Measurements from ENCODE around the gene NME7.

NME7 gene

DNA sequence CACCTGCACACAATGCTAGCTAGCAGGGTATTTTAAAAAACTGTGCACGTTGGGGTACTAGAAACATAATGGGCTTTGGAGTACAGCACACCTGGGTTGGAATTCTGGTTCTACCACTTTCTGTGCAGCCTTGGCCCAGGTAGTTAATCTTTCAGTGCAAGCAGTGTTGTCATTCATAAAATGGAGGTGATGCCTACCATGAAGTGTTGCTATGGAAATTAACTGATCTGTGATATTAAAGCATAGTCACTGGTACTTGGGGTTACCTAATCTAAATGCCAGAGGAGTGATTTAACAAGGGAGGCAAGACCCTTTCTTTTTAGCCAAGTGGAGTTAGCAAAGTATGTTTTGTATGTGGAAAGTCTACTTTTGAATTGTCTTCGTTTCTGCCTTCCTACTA lies 243.1 kb downstream of the NME7 start:
- DNase-seq = no peak

DNA sequence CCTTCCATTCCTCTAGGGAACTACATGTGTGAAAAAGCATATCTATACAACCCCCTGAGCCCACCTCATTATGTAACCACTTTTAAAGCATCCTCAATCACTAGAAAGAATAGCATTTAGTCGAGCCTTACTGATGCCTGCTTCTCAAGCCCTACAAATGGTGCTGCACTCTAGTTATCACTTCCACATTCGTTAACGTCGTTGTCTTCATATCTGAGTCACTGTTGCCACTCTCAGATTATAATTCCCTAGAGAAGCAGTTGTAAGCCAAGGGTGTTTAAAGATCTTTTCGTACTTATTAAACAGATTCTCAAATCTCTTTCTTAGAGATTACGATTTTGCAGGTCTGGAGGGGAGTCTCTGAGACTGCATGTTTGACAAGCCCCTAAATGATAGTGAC lies 244.6 kb downstream of the NME7 start:
- no peak for DNase-seq

DNA sequence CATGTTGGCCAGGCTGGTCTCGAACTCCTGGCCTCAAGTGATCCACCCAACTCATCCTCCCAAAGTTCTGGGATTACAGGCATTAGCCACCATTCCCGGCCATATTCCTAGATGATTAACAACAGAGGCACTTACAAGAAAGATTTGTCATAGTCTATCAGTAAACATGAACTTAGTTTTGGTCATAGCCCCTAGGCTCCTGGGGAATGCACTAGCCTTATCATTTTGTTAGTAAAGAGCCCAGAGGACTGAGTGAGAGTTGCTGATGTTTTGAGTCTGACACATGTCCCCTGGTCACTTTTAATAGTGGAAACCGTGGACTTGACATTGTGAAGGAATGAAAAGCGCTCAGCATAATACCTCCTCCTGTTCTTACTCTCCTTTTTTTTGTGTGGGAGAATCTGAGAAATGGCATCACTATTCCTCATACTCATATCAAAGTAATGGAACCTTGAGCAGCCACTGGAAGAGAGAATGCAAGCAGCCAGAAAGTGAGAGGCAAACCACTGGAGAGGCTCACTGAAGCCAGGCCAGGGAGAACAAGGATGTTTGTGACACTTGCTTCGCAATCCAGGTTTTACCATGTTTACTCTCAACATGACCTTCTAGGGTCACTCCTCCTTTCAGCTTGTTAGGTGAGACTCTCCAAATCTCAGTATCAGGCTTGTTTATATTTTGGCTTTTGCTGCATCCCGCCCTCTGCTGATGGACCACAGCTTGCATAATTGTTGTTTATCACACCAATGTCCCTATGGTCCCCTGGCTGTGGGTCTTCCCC lies 246.3 kb downstream of the NME7 start:
- DNase-seq = no peak

DNA sequence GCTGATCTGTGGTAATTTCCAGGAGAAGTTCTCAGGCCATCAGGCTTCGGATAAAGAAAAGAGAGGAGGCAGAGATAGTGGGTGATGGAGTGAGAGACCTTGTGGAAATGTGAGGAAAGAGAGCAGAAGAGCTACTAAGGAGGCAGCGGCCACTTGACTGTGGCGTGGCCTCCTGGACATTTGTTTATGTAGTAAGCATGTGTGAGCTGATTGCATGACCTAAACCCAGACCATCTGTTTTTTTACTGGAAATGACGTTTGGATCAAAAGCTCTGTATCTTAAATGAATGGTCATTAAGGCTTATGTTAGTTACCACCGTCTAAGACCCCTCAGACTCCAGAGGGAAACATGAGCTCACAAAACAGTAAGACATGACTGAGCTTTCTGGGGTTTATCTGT lies 247.5 kb downstream of the NME7 start:
- DNase-seq = no peak

- peak; percentile 55 for DNase-seq
Observed at GRCh38 chr1:169119405-169119804, 248.2 kb downstream of the NME7 start.

DNA sequence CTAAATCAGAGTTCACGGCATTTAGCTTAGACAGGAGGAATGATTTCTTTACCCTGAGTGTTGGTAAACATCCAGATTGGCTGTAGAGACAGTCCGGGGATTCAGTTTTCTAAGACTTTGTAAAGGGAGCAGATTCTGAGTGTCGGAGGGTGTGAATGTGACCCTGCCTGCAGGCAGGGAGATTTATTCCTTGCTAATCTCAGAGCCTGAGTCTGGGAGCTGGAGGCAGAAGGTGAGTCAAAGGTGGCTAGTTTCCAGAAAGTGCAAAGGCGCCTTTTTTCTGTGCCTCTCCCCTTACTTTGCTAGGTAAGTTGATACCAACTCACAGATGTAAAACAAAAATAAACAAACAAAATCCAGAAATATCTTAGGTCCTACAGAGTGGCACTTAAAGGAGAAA lies 249.4 kb downstream of the NME7 start:
- no peak for DNase-seq

DNA sequence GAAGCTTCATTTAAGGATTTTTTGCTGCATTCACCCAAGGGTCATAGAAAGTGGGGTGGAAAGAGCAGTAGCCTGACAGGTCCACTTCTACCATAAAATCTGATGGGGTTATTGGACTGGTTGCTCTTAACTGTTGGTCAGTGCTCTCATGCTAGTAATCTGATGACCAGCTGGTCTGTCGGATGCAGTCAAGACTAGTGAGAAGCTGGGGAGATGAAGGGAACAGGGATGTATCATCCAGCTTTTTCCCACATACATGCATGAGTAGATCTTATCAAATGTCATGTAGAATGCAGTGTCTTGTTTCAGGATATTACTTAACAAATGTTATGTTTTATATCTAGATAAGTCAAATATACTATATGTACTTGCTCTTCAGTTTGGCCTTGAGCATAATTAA lies 250.0 kb downstream of the NME7 start:
- DNase-seq = no peak

DNA sequence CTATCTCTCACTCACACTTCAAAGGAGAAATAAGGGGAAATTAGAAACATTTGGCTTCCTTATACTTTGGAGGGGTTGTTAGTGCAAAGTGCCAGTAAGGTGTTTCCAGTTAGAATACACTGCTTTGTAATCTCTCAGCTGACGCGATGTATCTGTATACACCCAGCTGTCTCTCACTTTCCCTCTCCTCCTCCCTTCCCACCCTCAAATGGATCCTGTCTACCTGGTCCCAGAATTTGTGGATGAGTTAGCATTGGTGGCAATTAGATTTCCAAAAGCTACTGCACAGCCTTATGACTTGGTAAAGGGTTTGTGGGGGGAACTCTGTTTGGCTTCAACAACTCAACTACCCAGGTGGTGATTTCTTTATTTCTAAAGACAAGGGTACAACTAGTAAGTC lies 250.6 kb downstream of the NME7 start:
- no peak for DNase-seq

GRCh38 chr1:169115891-169116585 lies 251.6 kb downstream of the NME7 start:
- DNase-seq = no peak

DNA sequence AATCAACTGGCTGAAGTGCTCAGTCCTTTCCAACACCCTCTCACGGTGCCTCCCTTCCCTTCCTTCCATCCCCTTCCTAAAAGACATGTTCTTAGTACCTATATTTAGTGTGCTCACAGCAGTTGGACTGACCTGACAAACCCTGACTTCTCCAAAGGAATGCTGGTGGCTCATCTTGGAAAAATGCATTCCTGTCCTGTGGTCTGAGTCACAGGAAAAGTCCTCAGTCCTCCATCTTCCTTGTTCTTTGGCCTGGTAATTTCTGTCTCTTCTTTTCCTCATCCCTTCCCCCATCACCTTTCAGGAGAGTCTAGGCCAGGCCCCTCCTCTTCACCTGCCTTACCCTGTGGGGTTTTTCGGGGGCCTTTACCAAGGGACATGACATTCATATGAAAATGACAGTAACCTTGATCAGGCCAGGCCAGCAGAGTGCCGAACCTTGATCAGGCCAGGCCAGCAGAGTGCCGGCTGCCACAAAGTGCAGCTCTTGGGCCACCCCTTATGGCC lies 253.9 kb downstream of the NME7 start:
- peak; percentile 96 for DNase-seq

- no peak for DNase-seq
Observed at GRCh38 chr1:169112241-169112640, 255.4 kb downstream of the NME7 start.

GRCh38 chr1:169111472-169111871 lies 256.1 kb downstream of the NME7 start:
- no peak for DNase-seq

DNA sequence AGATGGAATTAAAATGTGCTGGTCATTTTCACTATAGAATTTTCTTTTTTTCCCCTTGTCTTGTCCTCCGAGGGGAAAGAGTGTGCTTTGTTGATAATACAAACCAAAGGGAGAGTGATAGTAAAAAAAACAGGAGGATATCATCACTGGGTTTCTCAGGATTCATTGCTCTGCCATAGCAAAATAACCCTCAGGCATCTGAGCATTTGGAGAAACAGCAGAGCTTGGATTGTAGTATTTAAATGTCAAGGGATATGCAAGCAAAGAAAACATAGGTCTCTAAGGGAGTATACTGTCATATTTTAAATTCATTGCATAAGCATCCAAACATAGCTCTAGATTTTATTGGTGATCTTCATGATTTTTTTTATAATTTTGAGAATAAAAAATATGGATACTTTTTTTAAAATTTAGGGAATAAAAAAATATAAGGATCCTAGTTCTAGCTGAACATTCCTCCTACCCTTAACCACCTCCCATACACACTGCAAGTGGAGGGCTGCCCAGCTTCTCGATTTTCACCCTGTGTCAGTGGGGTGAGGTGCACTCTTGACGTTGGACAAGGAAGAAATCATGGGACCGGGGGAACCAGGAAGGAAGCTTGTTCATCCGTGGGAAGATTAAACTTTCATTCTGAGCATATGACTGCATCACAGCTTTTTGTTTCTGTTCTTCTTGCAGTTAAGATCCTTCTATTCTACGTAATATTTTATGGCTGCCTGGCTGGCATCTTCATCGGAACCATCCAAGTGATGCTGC lies 256.7 kb downstream of the NME7 start:
- DNase-seq = no peak

- DNase-seq = no peak
Observed at GRCh38 chr1:169110236-169110635, 257.4 kb downstream of the NME7 start.

- DNase-seq = peak; percentile 76
Observed at GRCh38 chr1:169109561-169110134, 257.9 kb downstream of the NME7 start.

- DNase-seq = no peak
Observed at GRCh38 chr1:169108863-169109560, 258.6 kb downstream of the NME7 start.

GRCh38 chr1:169108223-169108622 lies 259.4 kb downstream of the NME7 start:
- DNase-seq = no peak

DNA sequence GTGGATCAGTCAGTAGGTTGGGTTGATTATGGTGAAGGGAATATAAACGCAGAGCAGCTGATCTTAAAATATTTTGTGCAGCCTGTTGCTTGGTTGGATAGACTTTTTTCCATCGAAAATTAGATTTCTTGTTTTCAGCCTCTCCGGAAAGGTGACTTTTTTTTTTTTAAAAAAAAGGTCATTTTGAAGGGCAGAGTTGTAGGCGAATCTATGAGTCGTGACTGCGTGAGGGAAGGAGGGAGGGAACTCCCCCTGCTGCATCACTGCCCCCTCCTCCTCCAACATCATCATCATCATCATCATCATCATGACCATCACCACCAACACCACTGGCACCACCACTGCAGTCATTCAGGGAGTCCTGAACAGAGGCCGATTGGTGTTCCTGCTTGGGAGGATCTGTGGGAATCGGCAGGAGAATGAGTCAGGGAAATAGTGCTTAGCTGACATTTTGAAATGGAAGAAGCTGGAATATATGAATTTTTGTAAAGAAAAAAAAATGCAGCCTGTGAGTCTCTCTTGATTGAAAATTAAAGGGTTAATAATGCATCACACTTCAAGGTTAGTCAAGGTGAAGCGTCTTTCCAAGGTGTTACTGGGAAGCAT lies 259.9 kb downstream of the NME7 start:
- peak; percentile 43 for DNase-seq

DNA sequence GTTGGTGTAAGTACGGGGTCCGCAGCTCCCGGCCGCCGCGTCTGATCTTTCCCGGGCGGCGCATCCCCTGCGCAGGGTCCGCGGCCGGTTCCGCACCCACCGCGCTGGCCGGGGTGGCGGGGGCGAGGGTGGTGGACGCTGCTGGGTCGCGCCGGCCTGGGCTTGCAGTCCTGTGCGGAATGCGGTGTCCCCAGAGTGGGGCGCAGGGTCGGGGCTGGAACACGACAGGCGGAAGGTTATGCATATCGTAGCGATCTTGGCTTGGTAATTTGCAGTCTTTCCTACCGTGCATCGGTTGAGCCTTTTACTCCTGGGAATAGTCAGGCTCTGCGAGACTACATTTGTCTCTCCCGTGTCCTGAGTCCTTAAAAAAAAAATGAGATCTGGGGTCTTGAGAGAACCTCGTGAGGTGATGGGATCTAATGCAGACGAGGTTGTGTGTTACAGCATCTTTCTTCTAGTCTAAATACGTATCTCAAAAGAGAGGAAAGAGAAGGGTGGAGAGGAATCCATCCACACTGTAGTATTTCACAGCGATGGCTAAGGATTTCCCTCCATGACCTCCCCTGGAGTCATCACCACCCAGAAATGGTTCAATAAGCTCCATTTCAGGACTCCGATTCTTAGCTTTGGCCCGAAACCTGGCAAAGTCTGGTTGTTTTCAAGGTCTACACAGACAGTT lies 260.5 kb downstream of the NME7 start:
- DNase-seq = peak; percentile 31

DNA sequence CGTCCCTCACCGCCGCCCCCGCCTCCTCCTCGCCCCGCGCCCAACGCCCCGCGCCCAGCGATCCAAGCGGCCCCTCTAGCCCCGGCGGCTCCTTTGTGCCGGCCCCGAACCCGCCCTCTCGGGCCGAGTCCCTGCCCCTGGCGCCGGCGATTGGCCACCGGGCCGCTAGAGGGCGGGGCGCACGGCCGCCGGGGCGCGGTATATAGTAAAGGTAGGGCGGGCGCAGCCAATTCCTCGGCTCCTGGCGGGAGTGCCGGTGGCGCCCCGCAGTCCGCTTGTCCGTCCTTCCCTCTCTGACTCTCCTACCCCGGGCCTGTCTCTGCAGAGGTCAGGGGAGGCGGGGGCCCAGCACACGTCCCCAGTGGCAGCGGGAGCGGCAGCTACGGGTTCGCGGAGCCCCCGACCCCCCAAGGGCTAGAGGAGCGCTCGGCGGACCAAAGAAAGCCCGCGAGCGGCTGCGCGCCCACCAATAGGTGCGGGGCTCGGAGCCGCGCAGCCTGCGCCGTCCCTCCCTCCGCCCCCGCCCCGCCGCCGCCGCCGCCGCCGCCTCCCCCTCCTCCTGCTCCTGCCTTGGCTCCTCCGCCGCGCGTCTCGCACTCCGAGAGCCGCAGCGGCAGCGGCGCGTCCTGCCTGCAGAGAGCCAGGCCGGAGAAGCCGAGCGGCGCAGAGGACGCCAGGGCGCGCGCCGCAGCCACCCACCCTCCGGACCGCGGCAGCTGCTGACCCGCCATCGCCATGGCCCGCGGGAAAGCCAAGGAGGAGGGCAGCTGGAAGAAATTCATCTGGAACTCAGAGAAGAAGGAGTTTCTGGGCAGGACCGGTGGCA lies 261.3 kb downstream of the NME7 start, which contains the start of gene ATP1B1:
Gene ATP1B1 (plus strand): TSS at position 596 of the 826 bp plus-strand sequence. CDS start 140 bp downstream, at position 736.
- peak; percentile 80 for DNase-seq

Data from fibroblast of skin of abdomen (primary cell).